ENCODE results near the gene CYP4B1.
"Not testable (repeated sequence)": the region's sequence is repeated elsewhere in the genome, so short reads cannot be mapped to it uniquely, and the experiment has no call there.

CYP4B1 gene

GRCh38 chr1:46798810-46799209 is at the start of gene CYP4B1:
CYP4B1 (plus strand) TSS chr1:46799046; CDS start chr1:46799082, 36 bp downstream.
- no peak for DNase-seq

GRCh38 chr1:46749404-46749803 is 49.4 kb upstream of the CYP4B1 start:
- DNase-seq: no peak

GRCh38 chr1:46749921-46750404 is 48.9 kb upstream of the CYP4B1 start:
- DNase-seq: no peak

GRCh38 chr1:46753985-46754384 is 44.9 kb upstream of the CYP4B1 start:
- no peak for DNase-seq

- DNase-seq: not testable (repeated sequence)
Observed at GRCh38 chr1:46754707-46755106, 44.1 kb upstream of the CYP4B1 start.

- no peak for DNase-seq
Observed at GRCh38 chr1:46755121-46755520, 43.7 kb upstream of the CYP4B1 start.

GRCh38 chr1:46757247-46757955 is 41.4 kb upstream of the CYP4B1 start:
- peak; percentile 65 for DNase-seq

GRCh38 chr1:46757956-46758528 is 40.8 kb upstream of the CYP4B1 start:
- DNase-seq: no peak

GRCh38 chr1:46760558-46761166 is 38.2 kb upstream of the CYP4B1 start:
- DNase-seq: no peak

- no peak for DNase-seq
Observed at GRCh38 chr1:46761740-46762139, 37.1 kb upstream of the CYP4B1 start.

- DNase-seq: no peak
Observed at GRCh38 chr1:46764402-46764801, 34.4 kb upstream of the CYP4B1 start.

- DNase-seq: no peak
Observed at GRCh38 chr1:46767649-46768282, 31.1 kb upstream of the CYP4B1 start.

GRCh38 chr1:46768445-46768844 is 30.4 kb upstream of the CYP4B1 start:
- DNase-seq: no peak

- no peak for DNase-seq
Observed at GRCh38 chr1:46769028-46769740, 29.7 kb upstream of the CYP4B1 start.

- DNase-seq: no peak
Observed at GRCh38 chr1:46770541-46770940, 28.3 kb upstream of the CYP4B1 start.

GRCh38 chr1:46772571-46772970 is 26.3 kb upstream of the CYP4B1 start:
- no peak for DNase-seq

- no peak for DNase-seq
Observed at GRCh38 chr1:46774297-46774696, 24.5 kb upstream of the CYP4B1 start.

- DNase-seq: not testable (repeated sequence)
Observed at GRCh38 chr1:46778456-46778855, 20.4 kb upstream of the CYP4B1 start.

- no peak for DNase-seq
Observed at GRCh38 chr1:46784666-46785065, 14.2 kb upstream of the CYP4B1 start.

GRCh38 chr1:46788634-46789033 is 10.2 kb upstream of the CYP4B1 start:
- not testable (repeated sequence) for DNase-seq

- no peak for DNase-seq
Observed at GRCh38 chr1:46790446-46791101, 8.3 kb upstream of the CYP4B1 start.

- DNase-seq: no peak
Observed at GRCh38 chr1:46793126-46793525, 5.7 kb upstream of the CYP4B1 start.
